Measurements from ENCODE around the gene HUWE1.
"Not testable (repeated sequence)": the region's sequence is repeated elsewhere in the genome, so short reads cannot be mapped to it uniquely, and the experiment has no call there.

Gene HUWE1

GRCh38 chrX:53686151-53686885, at the start of gene HUWE1:
Gene HUWE1 (minus strand): TSS chrX:53686719. CDS start chrX:53654107, 32,612 bp downstream.
- peak; percentile 82 to 84 for DNase-seq
- no peak for TF ChIP-seq GATA1 (IDR thresholded peaks at IDR 0.05; ENCODE audit: low read depth, low read length)
- peak; percentile 47 for TF ChIP-seq POLR2A (IDR thresholded peaks at IDR 0.05; ENCODE audit: low read length)

- no peak for DNase-seq
Observed at GRCh38 chrX:53732797-53733196, 46.3 kb upstream of the HUWE1 start.

GRCh38 chrX:53729751-53730150, 43.2 kb upstream of the HUWE1 start:
- no peak for DNase-seq
- no peak for TF ChIP-seq POLR2A (IDR thresholded peaks at IDR 0.05; ENCODE audit: low read length)

More at GRCh38 chrX:53732797-53733196, 46.3 kb upstream of the HUWE1 start:
- TF ChIP-seq POLR2A (IDR thresholded peaks at IDR 0.05; ENCODE audit: low read length): no peak
- no peak for TF ChIP-seq GATA1 (IDR thresholded peaks at IDR 0.05; ENCODE audit: low read depth, low read length)

- no peak for DNase-seq
- no peak for TF ChIP-seq GATA1 (IDR thresholded peaks at IDR 0.05; ENCODE audit: low read depth, low read length)
- TF ChIP-seq POLR2A (IDR thresholded peaks at IDR 0.05; ENCODE audit: low read length): no peak
Observed at GRCh38 chrX:53728506-53728905, 42.0 kb upstream of the HUWE1 start.

GRCh38 chrX:53724872-53725271, 38.4 kb upstream of the HUWE1 start:
- no peak for DNase-seq
- TF ChIP-seq POLR2A (IDR thresholded peaks at IDR 0.05; ENCODE audit: low read length) (no peak), GATA1 (IDR thresholded peaks at IDR 0.05; ENCODE audit: low read depth, low read length) (no peak)

GRCh38 chrX:53723381-53723780, 36.9 kb upstream of the HUWE1 start:
- no peak for TF ChIP-seq POLR2A (IDR thresholded peaks at IDR 0.05; ENCODE audit: low read length)
- TF ChIP-seq GATA1 (IDR thresholded peaks at IDR 0.05; ENCODE audit: low read depth, low read length): no peak
- DNase-seq: no peak

GRCh38 chrX:53721610-53722009, 35.1 kb upstream of the HUWE1 start:
- DNase-seq: not testable (repeated sequence)

GRCh38 chrX:53719666-53720065, 33.1 kb upstream of the HUWE1 start:
- DNase-seq: not testable (repeated sequence)

- no peak for DNase-seq
- TF ChIP-seq GATA1 (IDR thresholded peaks at IDR 0.05; ENCODE audit: low read depth, low read length) (no peak), POLR2A (IDR thresholded peaks at IDR 0.05; ENCODE audit: low read length) (no peak)
Observed at GRCh38 chrX:53718073-53718472, 31.6 kb upstream of the HUWE1 start.

- no peak for DNase-seq
- TF ChIP-seq GATA1 (IDR thresholded peaks at IDR 0.05; ENCODE audit: low read depth, low read length) (no peak), POLR2A (IDR thresholded peaks at IDR 0.05; ENCODE audit: low read length) (no peak)
Observed at GRCh38 chrX:53717205-53717604, 30.7 kb upstream of the HUWE1 start.

GRCh38 chrX:53716328-53717088, 30.0 kb upstream of the HUWE1 start:
- TF ChIP-seq GATA1 (IDR thresholded peaks at IDR 0.05; ENCODE audit: low read depth, low read length) (no peak), POLR2A (IDR thresholded peaks at IDR 0.05; ENCODE audit: low read length) (no peak)
- DNase-seq: no peak

GRCh38 chrX:53715346-53715924, 28.9 kb upstream of the HUWE1 start:
- TF ChIP-seq POLR2A (IDR thresholded peaks at IDR 0.05; ENCODE audit: low read length) (no peak), GATA1 (IDR thresholded peaks at IDR 0.05; ENCODE audit: low read depth, low read length) (no peak)
- no peak for DNase-seq

GRCh38 chrX:53714580-53715345, 28.2 kb upstream of the HUWE1 start:
- TF ChIP-seq GATA1 (IDR thresholded peaks at IDR 0.05; ENCODE audit: low read depth, low read length): no peak
- TF ChIP-seq POLR2A (IDR thresholded peaks at IDR 0.05; ENCODE audit: low read length): no peak
- peak in 1 of 2 experiments; percentile 0 for DNase-seq

- TF ChIP-seq POLR2A (IDR thresholded peaks at IDR 0.05; ENCODE audit: low read length): no peak
- no peak for TF ChIP-seq GATA1 (IDR thresholded peaks at IDR 0.05; ENCODE audit: low read depth, low read length)
- DNase-seq: no peak
Observed at GRCh38 chrX:53713987-53714579, 27.6 kb upstream of the HUWE1 start.
